Fibroblast of peridontal ligament (primary cell): ENCODE data around the gene PRSS53.

ENCODE experiments used
- DNase-seq: peaks from one replicate; pipeline ENCODE4 v3.0.0-alpha.2; 2010; ENCODE audit errors: extremely low read depth

Gene PRSS53

DNA sequence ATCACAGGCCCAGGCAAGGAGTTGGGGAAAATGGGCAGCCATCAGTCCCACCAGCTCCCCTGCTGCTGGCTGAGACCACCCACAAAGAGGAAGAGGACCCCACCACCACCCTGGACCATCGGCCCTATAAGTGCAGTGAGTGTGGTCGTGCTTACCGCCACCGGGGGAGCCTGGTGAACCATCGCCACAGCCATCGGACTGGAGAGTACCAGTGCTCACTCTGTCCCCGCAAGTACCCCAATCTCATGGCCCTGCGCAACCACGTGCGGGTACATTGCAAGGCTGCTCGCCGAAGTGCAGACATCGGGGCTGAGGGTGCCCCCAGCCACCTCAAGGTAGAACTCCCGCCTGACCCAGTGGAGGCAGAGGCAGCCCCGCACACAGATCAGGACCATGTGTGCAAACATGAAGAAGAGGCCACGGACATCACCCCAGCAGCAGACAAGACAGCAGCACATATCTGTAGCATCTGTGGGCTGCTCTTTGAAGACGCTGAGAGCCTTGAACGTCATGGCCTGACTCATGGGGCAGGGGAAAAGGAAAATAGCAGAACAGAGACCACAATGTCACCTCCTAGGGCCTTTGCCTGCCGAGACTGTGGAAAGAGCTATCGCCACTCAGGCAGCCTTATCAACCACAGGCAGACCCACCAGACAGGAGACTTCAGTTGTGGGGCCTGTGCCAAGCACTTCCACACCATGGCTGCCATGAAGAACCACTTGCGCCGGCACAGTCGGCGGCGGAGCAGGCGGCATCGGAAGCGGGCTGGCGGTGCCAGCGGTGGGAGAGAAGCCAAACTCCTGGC is 10.9 kb downstream of the PRSS53 start:
- no peak for DNase-seq

DNA sequence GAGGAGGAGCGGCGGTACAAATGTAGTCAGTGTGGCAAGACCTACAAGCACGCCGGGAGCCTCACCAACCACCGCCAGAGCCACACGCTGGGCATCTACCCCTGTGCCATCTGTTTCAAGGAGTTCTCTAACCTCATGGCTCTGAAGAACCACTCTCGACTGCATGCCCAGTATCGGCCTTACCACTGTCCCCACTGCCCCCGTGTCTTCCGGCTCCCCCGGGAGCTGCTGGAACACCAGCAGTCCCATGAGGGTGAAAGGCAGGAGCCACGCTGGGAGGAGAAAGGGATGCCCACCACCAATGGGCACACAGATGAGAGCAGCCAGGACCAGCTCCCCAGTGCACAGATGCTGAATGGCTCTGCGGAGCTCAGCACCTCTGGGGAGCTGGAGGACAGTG is 11.7 kb downstream of the PRSS53 start:
- DNase-seq = no peak

DNA sequence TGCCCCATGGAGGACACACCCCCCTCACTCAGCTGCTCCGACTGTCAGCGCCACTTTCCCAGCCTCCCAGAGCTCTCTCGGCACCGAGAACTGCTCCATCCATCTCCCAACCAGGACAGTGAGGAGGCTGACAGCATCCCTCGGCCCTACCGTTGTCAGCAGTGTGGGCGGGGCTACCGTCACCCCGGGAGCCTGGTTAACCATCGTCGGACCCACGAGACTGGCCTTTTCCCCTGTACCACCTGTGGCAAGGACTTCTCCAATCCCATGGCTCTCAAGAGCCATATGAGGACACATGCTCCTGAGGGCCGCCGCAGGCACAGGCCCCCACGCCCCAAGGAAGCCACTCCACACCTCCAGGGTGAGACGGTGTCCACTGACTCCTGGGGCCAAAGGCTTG is 12.4 kb downstream of the PRSS53 start:
- DNase-seq = no peak

DNA sequence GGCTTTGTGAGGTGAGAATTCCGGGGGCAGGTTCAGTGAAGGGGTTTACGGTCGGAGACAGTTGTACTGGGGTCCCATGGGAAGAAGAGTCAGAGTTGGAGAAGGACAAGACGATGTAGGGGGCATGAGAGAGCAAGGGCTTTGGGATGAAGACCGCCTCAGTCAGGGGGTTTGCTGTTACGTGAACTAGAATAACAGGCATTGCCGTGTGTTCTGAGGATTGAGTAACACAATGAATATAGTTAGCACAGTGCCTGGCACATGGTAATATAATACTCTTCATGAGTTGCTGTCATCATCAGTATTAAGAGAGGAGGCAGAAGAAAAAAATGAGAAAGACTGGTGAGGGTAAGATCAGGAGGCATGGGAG is 13.9 kb downstream of the PRSS53 start:
- no peak for DNase-seq

DNA sequence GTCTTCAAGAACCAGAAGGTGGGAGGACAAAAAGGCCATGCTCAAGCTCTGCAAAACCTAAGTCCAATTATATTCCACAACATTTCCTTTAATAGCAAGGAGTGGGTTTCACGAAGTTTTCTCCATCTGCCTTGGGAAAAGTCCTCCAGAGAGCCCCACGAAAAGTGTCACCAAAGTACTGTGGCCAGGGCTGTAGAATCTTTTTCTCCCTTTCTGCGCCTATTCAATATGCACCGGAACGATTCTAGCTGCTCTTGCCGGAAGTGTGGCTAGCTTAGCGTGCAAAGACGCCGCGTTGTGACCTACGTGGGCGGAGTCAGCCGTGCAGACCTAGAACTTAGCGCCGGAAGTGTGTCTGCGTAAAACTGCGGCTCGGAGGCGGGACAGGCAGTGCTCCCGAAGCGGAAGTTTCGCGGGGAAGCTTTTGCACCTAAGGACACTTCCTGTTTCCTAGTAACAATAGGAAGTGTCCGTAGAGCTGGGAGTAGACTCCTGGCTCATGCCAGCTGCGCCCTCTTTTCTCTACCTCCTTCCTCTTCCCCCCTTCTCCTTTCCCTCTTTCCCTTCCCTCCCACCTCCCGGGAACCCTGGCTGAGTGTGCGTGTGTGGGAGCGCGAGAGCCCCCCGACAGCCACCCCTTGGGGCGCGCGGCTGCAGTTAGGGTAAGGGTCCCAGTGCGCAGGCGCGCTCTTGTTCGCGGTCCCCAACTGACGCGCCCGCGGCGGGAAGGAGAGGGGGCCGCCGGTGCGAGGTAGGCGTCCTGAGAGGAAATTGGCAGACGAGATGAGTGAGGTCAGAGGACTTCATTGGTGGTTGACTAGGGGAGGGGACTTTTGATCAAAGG is 14.6 kb downstream of the PRSS53 start, which contains the start of the genes ZNF646 and ZNF668:
Gene ZNF646, plus strand, starts transcription at position 453 of the 844 bp plus-strand sequence. CDS start 1,903 bp downstream, outside the sequence.
Gene ZNF668, minus strand, starts transcription at position 271 of the 844 bp plus-strand sequence. CDS start 9,781 bp downstream, outside the sequence.
- peak; percentile 99 for DNase-seq

DNA sequence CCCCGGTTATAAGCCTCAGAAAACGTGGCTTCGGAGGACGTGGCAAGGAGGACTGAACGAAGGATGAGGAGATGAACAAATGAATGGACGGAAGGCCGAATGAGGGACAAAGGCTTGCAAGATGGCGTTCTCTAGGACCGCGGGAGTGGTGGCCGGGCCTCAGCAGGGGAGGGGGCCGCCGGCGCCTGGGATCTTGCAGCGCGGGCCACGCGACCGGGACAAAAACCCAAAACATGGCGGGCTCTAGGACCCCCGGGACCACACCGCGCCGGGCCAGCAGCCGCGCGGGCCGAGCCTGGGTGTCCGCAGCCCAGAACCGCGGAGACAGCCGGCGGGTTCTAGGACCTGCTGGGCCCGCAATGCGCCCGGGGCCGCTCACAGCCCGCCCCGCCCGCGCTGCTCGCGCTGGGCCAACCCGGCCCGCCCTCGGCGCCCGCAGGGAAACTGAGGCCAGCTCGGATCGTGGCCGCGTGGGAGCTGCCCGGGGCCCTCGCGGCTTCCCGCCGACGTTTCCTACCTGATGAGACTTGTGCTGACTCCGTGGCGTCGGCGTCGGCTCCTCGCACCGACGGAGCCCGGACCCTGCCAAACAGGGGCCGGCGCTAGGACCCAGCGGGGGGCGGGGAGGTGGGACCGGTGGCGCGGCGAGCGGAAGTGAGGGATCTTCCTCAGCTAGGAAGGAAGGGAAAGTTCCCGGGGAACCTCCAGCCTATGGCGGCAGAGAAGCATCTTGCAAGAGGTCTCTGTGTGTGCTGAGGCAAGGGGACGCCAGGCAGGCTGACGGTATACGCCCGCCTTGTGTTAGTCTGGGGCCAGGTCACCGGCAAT is 15.4 kb downstream of the PRSS53 start:
- DNase-seq = peak; percentile 84

DNA sequence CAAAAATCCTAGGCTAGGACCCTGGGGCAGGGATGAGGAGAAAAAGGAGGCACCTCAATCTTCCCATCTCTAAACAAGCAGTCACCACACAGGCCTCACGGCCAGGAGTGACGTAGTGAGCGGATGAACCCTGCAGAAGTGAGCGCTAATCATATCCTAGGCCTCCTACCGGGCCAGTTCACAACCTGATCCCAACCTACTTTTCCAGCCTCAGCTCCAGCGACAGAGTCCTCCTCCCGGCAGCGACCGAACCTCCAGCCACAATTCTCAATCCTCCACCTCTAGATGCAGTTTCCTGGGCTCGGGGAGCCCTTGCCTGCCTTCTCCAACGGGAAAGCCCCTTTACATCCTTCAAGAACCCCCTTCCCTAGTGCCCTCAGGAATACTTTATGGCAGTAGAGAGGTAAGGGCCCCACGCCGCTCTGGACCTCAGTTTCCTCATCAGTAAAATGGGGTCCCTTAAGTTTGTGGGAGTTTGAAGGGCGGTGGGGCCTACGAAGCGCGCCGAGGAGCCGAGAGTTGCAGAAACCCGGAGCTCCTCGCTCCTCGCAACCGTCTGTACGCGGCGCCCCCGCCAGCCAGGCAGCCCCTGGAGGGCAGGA is 16.1 kb downstream of the PRSS53 start:
- peak; percentile 46 for DNase-seq

DNA sequence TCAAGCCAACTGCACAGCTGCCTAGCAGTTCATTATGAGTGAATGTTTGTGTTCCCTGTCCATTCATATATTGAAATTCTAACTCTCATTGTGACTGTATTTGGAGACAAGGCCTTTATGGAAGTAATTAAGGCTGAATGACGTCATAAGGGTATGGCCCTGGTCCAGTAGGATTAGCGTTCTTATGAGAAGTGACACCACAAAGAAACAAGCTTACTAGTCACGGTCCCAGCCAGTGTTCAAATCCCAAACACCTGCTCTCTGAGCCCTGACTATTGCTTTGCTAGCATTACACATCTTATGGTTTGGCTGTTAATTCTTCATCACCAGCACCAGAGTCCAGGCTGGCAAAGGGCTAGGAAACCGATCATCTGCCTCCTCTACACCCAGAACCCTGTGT is 16.9 kb downstream of the PRSS53 start:
- DNase-seq = peak; percentile 97

DNA sequence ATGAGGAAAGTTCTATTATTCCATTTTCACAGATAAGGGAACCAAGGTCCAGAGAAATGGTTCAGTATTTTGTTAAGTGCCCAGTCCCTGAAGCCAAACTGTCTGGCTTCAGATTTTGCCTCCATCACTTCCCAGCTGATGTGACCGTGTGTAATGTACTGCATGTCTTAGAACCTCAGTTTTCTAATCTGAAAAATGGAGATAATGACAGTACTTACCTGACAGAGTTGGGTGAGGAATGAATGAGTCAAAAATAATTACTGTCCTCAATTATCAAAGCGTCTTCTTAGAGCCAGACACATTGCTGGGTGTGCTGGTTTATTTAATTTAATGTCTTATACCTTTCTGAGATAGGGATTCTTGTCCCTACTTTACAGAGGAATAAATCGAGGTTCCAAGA is 21.4 kb downstream of the PRSS53 start:
- no peak for DNase-seq

DNA sequence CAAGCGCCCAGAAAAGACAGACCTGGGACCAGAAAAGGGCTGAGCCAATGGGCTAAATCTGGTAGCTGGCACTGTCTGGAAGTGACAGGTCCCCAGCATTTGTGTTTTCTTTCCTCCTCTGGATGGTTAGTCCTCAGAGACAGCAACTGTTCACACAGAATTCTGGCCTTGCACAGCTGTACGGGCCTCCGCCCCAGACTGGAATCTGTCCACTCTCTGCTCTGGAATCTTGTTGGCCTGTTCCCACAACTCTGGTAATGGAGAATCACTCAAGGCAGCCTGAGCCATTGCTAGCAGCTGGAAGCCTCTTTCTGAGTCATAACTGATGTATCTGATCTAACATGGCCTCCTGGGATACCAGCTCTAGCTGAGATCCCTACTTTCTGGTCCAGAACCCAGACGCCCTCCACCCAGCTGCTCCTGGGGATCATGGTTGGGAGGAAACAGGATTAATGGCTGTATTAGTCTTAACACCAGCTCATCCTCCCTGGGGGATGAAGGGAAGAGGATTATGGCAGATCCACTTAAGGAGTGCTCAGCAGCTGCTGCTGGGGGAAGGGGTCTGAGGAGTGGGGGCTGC is 23.8 kb downstream of the PRSS53 start:
- peak; percentile 97 for DNase-seq

DNA sequence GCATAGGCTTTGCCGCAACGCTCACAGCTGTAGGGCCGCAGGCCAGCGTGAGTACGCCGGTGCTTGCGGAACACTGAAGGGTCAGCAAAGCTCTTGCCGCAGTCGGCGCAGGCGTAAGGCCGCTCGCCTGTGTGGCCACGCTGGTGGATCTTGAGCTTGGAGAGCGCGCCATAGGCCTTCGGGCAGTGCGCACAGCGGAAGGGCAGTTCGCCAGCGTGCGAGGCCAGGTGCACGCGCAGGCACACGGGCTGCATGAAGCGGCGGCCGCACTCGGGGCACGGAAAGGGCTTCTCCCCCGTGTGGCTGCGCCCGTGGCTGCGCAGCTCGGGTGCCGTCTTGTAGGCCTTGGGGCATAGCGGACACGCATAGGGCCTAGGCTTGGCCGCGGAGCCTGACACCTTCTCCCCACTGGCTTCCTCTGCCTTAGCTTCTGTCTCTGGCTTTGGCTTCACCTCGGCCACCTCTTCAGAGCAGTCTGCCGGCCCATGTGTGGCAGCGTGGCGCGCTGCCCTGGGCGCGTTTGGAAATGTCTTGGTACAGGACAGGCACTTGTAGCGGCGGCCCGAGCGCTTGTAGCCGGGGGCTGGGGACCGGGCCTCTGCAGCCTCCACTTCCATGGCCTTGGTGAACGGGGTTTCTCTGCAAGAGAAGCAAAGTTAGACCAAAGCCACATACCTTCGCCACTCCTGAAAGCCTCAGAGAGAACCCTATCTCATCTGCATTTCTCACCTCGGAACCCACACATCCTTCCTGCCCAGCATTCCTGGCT is 24.7 kb downstream of the PRSS53 start:
- DNase-seq = no peak

DNA sequence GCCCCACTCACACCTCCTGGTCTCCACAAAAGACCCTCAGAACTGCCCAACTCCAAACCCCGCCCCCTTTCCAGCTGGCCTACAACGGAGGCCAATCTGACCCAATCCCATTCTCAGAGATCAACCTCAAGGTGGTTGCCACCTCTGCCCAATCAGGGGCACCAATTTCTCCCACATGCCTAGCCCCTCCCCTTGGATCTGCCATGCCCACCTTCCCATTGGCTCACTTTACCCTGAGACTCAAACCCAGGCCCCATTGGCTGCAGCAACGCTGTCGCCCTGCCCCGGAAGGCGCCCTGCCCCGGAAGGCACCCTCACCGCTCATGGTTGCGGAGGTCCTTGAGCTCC is 25.3 kb downstream of the PRSS53 start:
- DNase-seq = no peak

DNA sequence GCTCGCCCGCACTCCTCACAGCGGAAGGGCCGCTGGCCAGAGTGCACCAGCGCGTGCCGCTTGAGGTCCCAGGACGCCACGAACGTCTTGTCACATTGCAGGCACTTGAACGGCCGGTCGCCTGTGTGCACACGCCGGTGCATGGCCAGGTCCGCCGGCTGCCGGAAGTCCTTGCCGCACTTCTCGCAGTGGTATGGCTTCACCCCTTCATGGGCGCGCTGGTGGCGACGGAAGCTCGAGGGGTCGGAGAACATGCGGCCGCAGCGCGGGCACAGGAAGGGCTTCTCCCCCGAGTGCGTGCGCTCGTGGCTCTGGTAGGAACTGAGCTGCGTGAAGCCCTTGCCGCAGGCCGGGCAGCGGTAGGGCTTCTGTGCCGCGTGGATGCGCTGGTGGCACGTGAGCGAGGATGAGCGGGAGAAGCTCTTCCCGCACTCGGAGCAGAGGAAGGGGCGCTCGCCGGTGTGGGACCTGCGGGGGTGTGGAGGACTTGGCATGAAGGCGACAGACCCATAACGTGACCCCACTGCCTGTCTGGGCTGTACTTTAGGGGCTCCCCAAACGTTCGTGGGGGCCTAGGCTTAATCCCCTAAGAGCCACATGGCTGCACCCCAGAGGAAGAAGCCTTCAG is 26.8 kb downstream of the PRSS53 start:
- no peak for DNase-seq

DNA sequence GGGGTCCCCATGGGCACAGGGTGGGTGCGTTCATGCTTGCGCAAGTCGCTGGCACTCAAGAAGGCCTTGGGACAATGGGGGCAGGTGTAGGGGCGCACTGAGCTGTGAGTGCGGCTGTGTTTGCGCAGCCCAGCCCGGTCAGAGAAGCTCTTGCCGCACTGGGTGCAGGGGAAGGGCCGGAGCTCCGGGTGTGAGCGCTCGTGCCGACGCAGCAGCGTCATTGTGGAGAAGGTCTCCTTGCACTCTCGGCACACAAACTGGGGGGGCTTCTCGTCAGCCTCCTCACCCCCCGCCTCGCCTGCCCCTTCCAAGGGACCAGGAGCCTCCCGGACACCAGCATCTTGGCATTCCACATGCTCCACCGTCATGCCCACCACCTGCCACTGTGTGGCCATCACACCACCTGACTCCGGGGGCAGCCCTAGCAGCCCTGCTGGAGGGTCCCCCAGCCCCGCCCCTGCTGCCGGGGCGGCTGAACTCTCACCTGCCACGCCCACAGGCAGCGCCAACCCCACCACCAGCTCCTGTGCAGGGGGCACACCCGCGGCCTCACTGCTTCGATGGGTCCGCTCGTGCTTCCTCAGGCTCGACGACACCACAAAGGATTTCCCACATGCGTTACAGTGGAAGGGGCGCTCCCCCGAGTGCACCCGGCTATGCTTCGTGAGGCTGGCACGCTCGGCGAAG is 27.5 kb downstream of the PRSS53 start:
- no peak for DNase-seq

DNA sequence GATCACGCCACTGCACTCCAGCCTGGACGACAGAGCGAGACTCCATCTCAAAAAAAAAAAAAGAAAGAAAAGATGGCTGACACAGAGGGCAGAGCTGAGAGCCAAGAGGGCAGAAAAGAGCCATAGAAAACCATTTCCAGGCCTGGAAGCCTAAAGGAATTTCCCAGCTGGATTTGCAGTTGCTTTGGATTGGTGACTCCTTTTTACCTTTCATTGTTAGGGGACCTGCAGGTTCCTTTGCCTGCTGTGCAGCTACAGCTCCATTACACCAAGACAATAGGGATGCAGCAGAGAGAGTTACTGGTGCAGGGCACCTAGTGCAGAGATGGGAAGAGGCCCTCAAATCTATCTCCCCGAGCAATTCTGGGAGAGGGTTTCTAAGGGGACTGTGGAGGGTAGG is 33.1 kb downstream of the PRSS53 start:
- no peak for DNase-seq

DNA sequence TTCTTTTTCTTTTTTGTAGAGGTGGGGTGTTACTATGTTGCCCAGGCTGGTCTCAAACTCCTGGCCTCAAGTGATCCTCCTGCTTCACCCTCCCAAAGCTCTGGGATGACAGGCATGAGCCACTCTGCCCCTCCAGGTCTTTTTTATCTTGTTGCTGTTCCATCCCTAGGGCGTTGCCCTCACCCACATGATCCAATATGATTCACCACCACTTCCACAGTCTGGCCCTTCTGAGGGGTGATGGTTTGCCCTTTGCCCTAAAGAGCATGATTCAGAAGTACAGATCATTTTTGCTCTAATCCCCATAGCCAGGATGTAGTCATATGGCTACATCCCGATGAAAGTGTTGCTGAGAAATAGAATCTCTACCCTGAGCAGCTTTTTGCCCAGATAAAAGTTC is 36.6 kb downstream of the PRSS53 start:
- DNase-seq = peak; percentile 94

DNA sequence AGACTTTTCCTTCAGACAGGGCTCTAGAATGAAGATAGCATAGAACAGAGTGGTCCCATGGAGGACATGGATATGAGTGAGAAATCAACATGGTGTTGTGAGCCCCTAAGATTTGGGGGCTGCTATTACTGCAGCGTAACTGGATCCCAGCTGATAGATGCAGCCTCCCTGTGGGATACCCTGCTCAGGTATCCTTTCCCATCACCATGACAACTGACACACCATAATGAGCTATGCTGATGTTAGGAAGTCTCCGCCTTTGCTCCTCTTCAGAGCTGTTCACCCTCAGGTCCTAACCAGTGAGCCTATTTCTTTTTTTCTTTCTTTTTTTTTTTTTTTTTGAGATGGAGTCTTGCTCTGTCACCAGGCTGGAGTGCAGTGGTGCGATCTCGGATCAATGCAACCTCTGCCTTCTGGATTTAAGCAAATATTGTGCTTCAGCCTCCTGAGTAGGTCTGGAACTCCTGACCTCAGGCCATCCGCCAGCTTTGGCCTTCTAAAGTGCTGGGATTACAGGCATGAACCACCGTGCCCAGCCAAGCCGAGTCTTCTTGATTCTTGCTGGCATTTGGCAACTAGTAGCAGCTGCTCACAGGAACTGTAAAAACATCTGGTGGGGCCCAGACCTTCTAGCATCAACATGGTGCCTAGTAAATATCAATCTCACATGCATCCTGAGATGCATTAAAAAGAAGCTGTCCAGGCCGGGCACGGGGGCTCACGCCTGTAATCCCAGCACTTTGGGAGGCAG is 38.3 kb downstream of the PRSS53 start:
- peak; percentile 36 for DNase-seq

DNA sequence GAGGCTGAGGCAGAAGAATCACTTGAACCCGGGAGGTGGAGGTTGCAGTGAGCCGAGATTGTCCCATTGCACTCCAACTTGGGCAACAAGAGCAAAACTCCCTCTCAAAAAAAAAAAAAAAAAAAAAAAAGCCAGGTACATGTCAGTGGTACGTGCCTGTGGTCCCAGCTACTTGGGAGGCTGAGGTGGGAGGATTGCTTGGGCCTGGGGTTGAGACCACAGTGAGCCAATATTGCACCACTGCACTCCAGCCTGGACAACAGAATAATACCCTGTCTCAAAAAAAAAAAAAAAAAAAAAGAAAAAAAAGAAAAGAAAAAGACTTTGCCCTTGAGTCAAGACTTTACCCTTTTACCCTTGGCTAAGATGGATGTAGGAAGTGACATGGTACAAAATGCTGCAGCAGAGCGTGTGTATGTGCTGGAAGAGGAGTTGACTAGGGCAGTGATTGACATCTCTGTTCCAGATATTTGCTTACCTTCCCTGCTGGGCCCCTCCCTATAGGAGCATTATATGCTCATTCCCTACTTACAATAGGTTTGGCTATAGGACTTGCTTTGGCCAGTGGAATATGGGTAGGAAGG is 44.8 kb downstream of the PRSS53 start:
- DNase-seq = no peak
